H9 (cell line): ENCODE results near the gene UBALD2. TPM values are rescaled to one million over a fixed set of nuclear protein-coding genes. Genes with fewer than 3 reads are reported as not detected.
"Not testable (repeated sequence)": the region's sequence is repeated elsewhere in the genome, so short reads cannot be mapped to it uniquely, and the experiment has no call there.

ENCODE experiments used
- DNase-seq: peaks from one replicate; pipeline ENCODE4 v3.0.0-alpha.2; 2017
- H2AFZ ChIP-seq: one replicate; pipeline ENCODE4 v1.6.1; 2013; ENCODE audit warnings: mild to moderate bottlenecking, low read length, control low read depth, moderate library complexity
- H2AK5ac ChIP-seq: 2 replicates; pipeline ENCODE4 v1.6.1; 2013; ENCODE audit warnings: low read length, control low read depth, mixed read lengths; ENCODE audit not compliant: insufficient read length
- H2BK120ac ChIP-seq: one replicate; pipeline ENCODE4 v1.6.1; 2013; ENCODE audit warnings: low read depth, mild to moderate bottlenecking, low read length, control low read depth, inconsistent platforms; ENCODE audit not compliant: poor library complexity, severe bottlenecking
- H2BK12ac ChIP-seq: 2 replicates; pipeline ENCODE4 v1.6.1; 2013; ENCODE audit warnings: low read length, control low read depth, mixed read lengths, low read depth; ENCODE audit not compliant: insufficient read length
- H2BK15ac ChIP-seq: 2 replicates; pipeline ENCODE4 v1.6.1; 2013; ENCODE audit warnings: low read depth, low read length, control low read depth
- H2BK20ac ChIP-seq: one replicate; pipeline ENCODE4 v1.6.1; 2013; ENCODE audit warnings: low read depth, mild to moderate bottlenecking, low read length, control low read depth, inconsistent platforms; ENCODE audit not compliant: poor library complexity, severe bottlenecking
- H2BK5ac ChIP-seq: 2 replicates; pipeline ENCODE4 v1.6.1; 2013; ENCODE audit warnings: low read length, control low read depth, mixed read lengths; ENCODE audit not compliant: insufficient read length
- H3K14ac ChIP-seq: 2 replicates; pipeline ENCODE4 v1.6.1; 2013; ENCODE audit warnings: low read length, control low read depth; ENCODE audit not compliant: insufficient read depth
- H3K18ac ChIP-seq: 2 replicates; pipeline ENCODE4 v1.6.1; 2013; ENCODE audit warnings: low read depth, mild to moderate bottlenecking, mixed read lengths, low read length, control low read depth; ENCODE audit not compliant: insufficient read length
- H3K23ac ChIP-seq: 2 replicates; pipeline ENCODE4 v1.6.1; 2013; ENCODE audit warnings: low read length, control low read depth, mixed read lengths, low read depth; ENCODE audit not compliant: insufficient read length
- H3K23me2 ChIP-seq: 2 replicates; pipeline ENCODE4 v1.6.1; 2013; ENCODE audit warnings: low read depth, mild to moderate bottlenecking, mixed read lengths, low read length, control low read depth; ENCODE audit not compliant: insufficient read length, poor library complexity, severe bottlenecking
- H3K27ac ChIP-seq: 2 replicates; pipeline ENCODE4 v1.5.1; 2013; ENCODE audit warnings: low read length, control low read depth, mixed read lengths, low read depth; ENCODE audit not compliant: insufficient read length
- H3K27me3 ChIP-seq: 2 replicates; pipeline ENCODE4 v1.6.1; 2013; ENCODE audit warnings: low read length, control low read depth, inconsistent platforms; ENCODE audit not compliant: insufficient read depth
- H3K4ac ChIP-seq: 2 replicates; pipeline ENCODE4 v1.6.1; 2013; ENCODE audit warnings: low read depth, mild to moderate bottlenecking, control low read depth, inconsistent platforms, low read length, moderate library complexity
- H3K4me1 ChIP-seq: 2 replicates; pipeline ENCODE4 v1.6.1; 2013; ENCODE audit warnings: low read length, control low read depth, inconsistent platforms; ENCODE audit not compliant: insufficient read depth
- H3K4me2 ChIP-seq: 2 replicates; pipeline ENCODE4 v1.6.1; 2013; ENCODE audit warnings: low read length, control low read depth, mixed read lengths; ENCODE audit not compliant: insufficient read length, insufficient read depth
- H3K56ac ChIP-seq: 2 replicates; pipeline ENCODE4 v1.6.1; 2013; ENCODE audit warnings: low read depth, mild to moderate bottlenecking, mixed read lengths, low read length, control low read depth; ENCODE audit not compliant: insufficient read length
- H3K79me1 ChIP-seq: 2 replicates; pipeline ENCODE4 v1.6.1; 2013; ENCODE audit warnings: low read depth, mild to moderate bottlenecking, moderate library complexity, low read length, control low read depth, inconsistent platforms; ENCODE audit not compliant: insufficient read depth, poor library complexity, severe bottlenecking
- H3K79me2 ChIP-seq: 2 replicates; pipeline ENCODE4 v1.6.1; 2013; ENCODE audit warnings: low read length, control low read depth, inconsistent platforms; ENCODE audit not compliant: insufficient read depth
- H3K9ac ChIP-seq: 2 replicates; pipeline ENCODE4 v1.6.1; 2013; ENCODE audit warnings: low read length, control low read depth, mixed read lengths; ENCODE audit not compliant: insufficient read length; ENCODE audit errors: extremely low read depth
- H3K9me3 ChIP-seq: one replicate; pipeline ENCODE4 v1.6.1; 2013; ENCODE audit warnings: low read depth, low read length, inconsistent platforms; ENCODE audit not compliant: control insufficient read depth
- H3T11ph ChIP-seq: one replicate; pipeline ENCODE4 v1.6.1; 2013; ENCODE audit warnings: mild to moderate bottlenecking, low read length, control low read depth, inconsistent platforms
- H4K20me1 ChIP-seq: one replicate; pipeline ENCODE4 v1.6.1; 2013; ENCODE audit not compliant: control insufficient read depth, insufficient read length, insufficient read depth
- H4K5ac ChIP-seq: 2 replicates; pipeline ENCODE4 v1.6.1; 2013; ENCODE audit warnings: low read depth, mild to moderate bottlenecking, mixed read lengths, low read length, control low read depth; ENCODE audit not compliant: insufficient read length
- H4K8ac ChIP-seq: replicated peaks from 2 replicates; pipeline ENCODE4 v1.6.1; 2013; ENCODE audit warnings: low read length, control low read depth, mixed read lengths, low read depth; ENCODE audit not compliant: insufficient read length
- H4K91ac ChIP-seq: 2 replicates; pipeline ENCODE4 v1.6.1; 2013; ENCODE audit warnings: low read depth, mild to moderate bottlenecking, moderate library complexity, mixed read lengths, low read length, control low read depth; ENCODE audit not compliant: insufficient read length
- H3K27ac Mint-ChIP-seq, 3 experiments: 2 replicates in 2 of 3; 3 replicates in 1 of 3; pipeline ENCODE4 v1.8.0; 2020 to 2021; ENCODE audit warnings: mixed read lengths in 3 of 3, mild to moderate bottlenecking in 1 of 3, moderate library complexity in 1 of 3
- H3K27me3 Mint-ChIP-seq: 2 replicates; pipeline ENCODE4 v1.8.0; 2021; ENCODE audit warnings: low read depth, mild to moderate bottlenecking, moderate library complexity, mixed read lengths
- H3K36me3 Mint-ChIP-seq, 3 experiments: 2 replicates in 2 of 3; 3 replicates in 1 of 3; pipeline ENCODE4 v1.8.0; 2020 to 2021; ENCODE audit warnings: low read depth in 3 of 3, mixed read lengths in 3 of 3; ENCODE audit not compliant: insufficient read depth in 1 of 3
- H3K4me1 Mint-ChIP-seq, 2 experiments: 2 replicates each; pipeline ENCODE4 v1.8.0; 2020; ENCODE audit warnings: mixed read lengths in 2 of 2
- H3K4me3 Mint-ChIP-seq, 2 experiments: 2 replicates in 1 of 2; 3 replicates in 1 of 2; pipeline ENCODE4 v1.8.0; 2020 to 2021; ENCODE audit warnings: mild to moderate bottlenecking in 2 of 2, mixed read lengths in 2 of 2, moderate library complexity in 1 of 2
- H3K9me3 Mint-ChIP-seq, 2 experiments: 2 replicates in 1 of 2; 3 replicates in 1 of 2; pipeline ENCODE4 v1.8.0; 2020; ENCODE audit warnings: mild to moderate bottlenecking in 2 of 2, mixed read lengths in 2 of 2, moderate library complexity in 1 of 2
- WGBS: extraction: QIAGEN DNeasy Blood & Tissue Kit; methylation state at CpG from one replicate; pipeline ENCODE4 v1.1.7; 2013; ENCODE audit warnings: missing lambda C conversion rate, low lambda C conversion rate, mixed read lengths; ENCODE audit not compliant: insufficient read length; ENCODE audit errors: extremely low coverage; 5-methylcytosine and 5-hydroxymethylcytosine counted together
- total RNA-seq: library from RNA; stranded (reverse); gene quantifications from 2 replicates; pipeline ENCODE4 v1.2.1, GENCODE V29; 2021
- TF ChIP-seq, protein P1 (sequence below): fragments of 200-600 bp; sonication (generic); conservative IDR thresholded peaks from 3 replicates; pipeline ENCODE4 v1.8.0; 2021; ENCODE audit warnings: antibody characterized with exemption, mild to moderate bottlenecking

Gene UBALD2
- total RNA-seq, 1 experiment from 2014 or later = 25.8 TPM

DNA sequence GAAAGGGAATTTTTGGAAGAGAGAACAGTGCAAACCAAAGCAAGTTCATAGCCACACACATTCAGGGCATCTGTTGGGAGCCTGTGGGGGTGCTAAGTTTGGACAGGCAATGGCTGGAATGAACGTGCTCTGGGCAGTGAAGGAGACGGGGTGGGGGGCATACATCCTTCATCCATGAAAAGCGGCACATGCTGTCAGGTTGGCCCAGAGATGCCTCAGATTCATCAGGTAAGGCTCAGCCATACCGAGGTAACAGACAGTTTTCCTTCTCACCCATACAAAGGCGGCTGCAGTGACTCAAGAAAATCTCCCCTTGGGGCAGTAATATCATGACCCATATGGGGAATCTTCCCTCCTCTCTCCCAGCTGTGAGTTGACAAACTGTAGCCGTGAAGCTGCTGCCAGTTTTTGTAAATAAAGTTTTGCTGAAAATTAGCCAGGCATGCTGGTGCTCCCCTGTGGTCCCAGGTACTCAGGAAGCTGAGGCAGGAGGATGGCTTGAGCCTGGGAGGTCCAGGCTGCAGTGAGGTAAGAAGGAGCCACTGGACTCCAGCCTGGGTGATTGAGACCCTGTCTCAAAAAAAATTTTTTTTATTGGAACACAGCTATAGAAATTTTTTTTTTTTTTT is 9.2 kb upstream of the UBALD2 start:
- no peak overlapping the region for H2BK5ac ChIP-seq
- H3K27ac ChIP-seq = no peak overlapping the region
- Mint-ChIP-seq H3K4me1 (peaks cover 8% of the 10 kb centered on the region in 2 experiments; a peak in 3 of 4 replicates), H3K27me3 (no peaks in the 10 kb centered on the region; the same call in none of the 2 replicates), H3K27ac (no peak overlapping the region), H3K4me3 (no peak overlapping the region), H3K36me3 (peaks cover 0 to 3% (median 0%) of the 10 kb centered on the region in 3 experiments; a peak in 1 of 7 replicates), H3K9me3 (peaks cover 0 to 2% of the 10 kb centered on the region in 2 experiments; a peak in 1 of 5 replicates)
- no peak overlapping the region for H3K9ac ChIP-seq
- H3K79me1 ChIP-seq = no peaks in the 10 kb centered on the region
- DNase-seq = no peak
- H2AFZ ChIP-seq = no peak overlapping the region
- WGBS = no CpG with 5 or more reads among the region's 6 CpGs
- no peak overlapping the region for H2AK5ac ChIP-seq
- no peak overlapping the region for H3K18ac ChIP-seq
- H4K5ac ChIP-seq = no peak overlapping the region
- no peaks in the 10 kb centered on the region for H3K27me3 ChIP-seq
- H3K23ac ChIP-seq = no peak overlapping the region
- no peak overlapping the region for H3T11ph ChIP-seq
- H3K14ac ChIP-seq = no peak overlapping the region
- TF ChIP-seq, protein P1, sequence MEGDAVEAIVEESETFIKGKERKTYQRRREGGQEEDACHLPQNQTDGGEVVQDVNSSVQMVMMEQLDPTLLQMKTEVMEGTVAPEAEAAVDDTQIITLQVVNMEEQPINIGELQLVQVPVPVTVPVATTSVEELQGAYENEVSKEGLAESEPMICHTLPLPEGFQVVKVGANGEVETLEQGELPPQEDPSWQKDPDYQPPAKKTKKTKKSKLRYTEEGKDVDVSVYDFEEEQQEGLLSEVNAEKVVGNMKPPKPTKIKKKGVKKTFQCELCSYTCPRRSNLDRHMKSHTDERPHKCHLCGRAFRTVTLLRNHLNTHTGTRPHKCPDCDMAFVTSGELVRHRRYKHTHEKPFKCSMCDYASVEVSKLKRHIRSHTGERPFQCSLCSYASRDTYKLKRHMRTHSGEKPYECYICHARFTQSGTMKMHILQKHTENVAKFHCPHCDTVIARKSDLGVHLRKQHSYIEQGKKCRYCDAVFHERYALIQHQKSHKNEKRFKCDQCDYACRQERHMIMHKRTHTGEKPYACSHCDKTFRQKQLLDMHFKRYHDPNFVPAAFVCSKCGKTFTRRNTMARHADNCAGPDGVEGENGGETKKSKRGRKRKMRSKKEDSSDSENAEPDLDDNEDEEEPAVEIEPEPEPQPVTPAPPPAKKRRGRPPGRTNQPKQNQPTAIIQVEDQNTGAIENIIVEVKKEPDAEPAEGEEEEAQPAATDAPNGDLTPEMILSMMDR = no peak
- no peak overlapping the region for H2BK12ac ChIP-seq
- H3K4me1 ChIP-seq = no peaks in the 10 kb centered on the region
- no peak overlapping the region for H3K56ac ChIP-seq
- H3K4ac ChIP-seq = no peak overlapping the region
- H3K9me3 ChIP-seq = no peaks in the 10 kb centered on the region
- H2BK15ac ChIP-seq = no peak overlapping the region
- no peak overlapping the region for H4K8ac ChIP-seq
- no peak overlapping the region for H2BK120ac ChIP-seq
- H4K91ac ChIP-seq = no peak overlapping the region
- no peaks in the 10 kb centered on the region for H3K79me2 ChIP-seq
- no peaks in the 10 kb centered on the region for H4K20me1 ChIP-seq
- no peaks in the 10 kb centered on the region for H3K23me2 ChIP-seq
- H3K4me2 ChIP-seq = no peak overlapping the region
- H2BK20ac ChIP-seq = no peak overlapping the region

DNA sequence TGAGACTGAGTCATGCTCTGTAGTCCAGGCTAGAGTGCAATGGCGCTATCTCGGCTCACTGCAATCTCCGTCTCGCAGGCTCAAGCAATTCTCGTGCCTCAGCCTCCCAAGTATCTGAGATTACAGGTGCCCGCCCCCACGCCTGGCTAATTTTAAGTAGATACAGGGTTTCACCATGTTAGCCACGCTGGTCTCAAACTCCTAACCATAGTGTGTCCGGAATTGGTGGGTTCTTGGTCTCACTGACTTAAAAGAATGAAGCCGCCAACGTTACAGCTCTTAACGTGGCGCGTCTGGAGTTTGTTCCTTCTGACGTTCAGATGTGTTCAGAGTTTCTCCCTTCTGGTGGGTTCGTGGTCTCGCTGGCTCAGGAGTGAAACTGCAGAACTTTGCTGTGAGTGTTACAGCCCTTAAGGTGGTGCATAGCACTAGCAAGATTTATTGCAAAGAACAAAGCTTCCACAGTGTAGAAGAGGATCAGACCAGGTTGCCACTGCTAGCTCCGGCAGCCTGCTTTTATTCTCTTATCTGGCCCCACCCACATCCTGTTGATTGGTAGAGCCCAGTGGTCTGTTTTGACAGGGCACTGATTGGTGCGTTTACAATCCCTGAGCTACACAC is 8.6 kb upstream of the UBALD2 start:
- not testable (repeated sequence) for H3K79me2 ChIP-seq, H3T11ph ChIP-seq, H2BK15ac ChIP-seq, H2BK120ac ChIP-seq, H3K56ac ChIP-seq, H3K4ac ChIP-seq, H3K27ac ChIP-seq, H2AK5ac ChIP-seq, H3K4me1 ChIP-seq, H3K27me3 ChIP-seq, H3K9me3 ChIP-seq, H3K79me1 ChIP-seq, H3K27me3 Mint-ChIP-seq, H4K20me1 ChIP-seq, H4K8ac ChIP-seq, H3K36me3 Mint-ChIP-seq, H3K23me2 ChIP-seq, H3K4me1 Mint-ChIP-seq, H2BK20ac ChIP-seq, H4K5ac ChIP-seq, H3K27ac Mint-ChIP-seq, H2AFZ ChIP-seq, H3K14ac ChIP-seq, H3K23ac ChIP-seq, H3K9ac ChIP-seq, H3K4me2 ChIP-seq, DNase-seq, H2BK12ac ChIP-seq, H3K9me3 Mint-ChIP-seq, H4K91ac ChIP-seq, H3K18ac ChIP-seq, H2BK5ac ChIP-seq
- peak overlapping the region in 1 of 2 experiments; percentile 65; a peak in 2 of 5 replicates for H3K4me3 Mint-ChIP-seq
- no CpG with 5 or more reads among the region's 19 CpGs for WGBS
